GM19025 (cell line): ENCODE data around the gene ARHGEF26.

ENCODE experiments used
- ATAC-seq: cut with Tn5 transposase; IDR thresholded peaks from one replicate; pipeline ENCODE4 v1.9.1; 2021; ENCODE audit warnings: mild to moderate bottlenecking, low read depth, moderate library complexity; ENCODE audit not compliant: unreplicated experiment

ARHGEF26 gene

DNA sequence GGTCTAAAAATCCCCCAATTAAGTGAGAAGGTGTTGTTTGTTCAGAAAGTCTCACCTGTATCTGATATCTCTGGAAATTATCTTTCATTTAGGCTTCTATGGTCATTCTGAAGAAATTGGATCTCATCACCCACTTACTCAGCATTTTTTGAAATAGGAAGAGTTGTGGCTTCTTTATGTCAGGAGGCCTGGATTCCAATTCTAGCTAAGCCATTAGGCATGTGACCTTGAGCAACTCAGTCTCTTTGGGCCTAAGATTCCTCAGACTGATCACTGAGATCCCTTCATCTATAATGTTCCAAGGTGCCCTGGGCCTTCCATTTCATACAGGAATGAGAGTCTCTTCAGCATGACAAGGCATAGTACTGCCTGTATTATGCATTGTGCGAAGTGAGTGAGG, 70.3 kb downstream of the ARHGEF26 start:
- ATAC-seq, result no peak

DNA sequence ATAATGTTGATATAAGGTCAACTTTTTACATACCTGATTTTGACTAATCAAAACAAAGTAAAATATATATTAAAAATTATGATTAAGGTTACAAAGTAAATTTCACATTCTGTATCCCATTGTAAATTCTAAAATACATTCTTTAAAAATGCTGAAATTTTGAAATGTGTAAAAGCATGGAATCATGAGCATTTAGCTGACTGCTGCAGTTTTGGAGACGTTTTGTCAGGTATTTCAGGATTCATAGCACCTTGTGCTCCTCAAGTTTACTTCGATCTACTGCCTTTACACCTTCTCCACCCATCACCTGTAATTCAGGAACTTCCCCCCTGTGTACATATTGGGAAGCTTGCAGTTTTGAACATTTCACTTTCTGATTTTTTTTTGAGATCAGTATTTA, 71.0 kb downstream of the ARHGEF26 start:
- no peak for ATAC-seq

DNA sequence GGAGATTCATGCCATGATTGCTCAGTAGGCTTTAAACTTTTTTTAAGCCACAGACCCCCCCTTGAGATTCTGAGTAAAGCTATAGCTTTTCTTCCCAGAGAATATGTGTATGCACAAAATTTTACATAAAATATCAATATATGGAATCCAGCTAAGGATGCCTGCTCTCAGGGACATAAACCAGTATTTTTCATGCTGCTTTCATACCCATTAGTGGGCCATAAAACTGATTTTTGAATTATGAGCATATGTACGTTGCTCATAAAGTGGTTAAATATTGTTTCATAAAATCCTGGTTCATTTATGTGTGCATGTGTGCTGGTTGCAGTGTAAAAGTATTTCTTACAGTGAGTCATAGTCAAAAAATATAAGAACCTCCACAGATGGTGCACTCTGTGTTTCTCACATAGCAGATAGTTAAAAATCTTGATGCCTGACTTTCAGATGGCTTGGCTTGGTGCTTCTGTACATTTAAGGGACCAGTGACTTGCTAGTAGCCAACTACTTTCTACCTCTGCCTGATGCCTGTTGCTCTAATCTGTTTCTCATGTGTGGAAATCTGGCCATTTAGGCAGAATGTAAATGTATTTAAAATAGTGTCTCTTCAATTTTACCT, 71.9 kb downstream of the ARHGEF26 start:
- ATAC-seq, result no peak

DNA sequence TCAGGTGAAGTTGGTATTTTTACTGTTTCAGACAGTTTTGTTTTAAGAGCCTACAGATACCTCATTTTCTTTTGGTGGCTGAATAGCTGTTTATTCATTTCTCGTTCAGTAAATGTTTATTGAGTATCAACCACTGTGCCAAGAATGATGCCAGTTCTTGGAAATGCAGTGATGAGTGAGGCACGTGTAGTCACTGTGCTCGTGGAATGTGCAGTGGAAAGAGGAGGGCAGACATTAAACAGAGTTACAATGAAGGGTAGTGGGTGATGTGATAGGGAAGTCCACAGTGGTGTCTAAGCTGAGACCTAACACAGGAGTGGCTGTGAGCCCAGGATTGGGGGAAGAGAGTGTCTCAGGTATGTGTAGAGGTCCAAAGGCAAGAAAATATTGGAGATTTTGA, 73.7 kb downstream of the ARHGEF26 start:
- no peak for ATAC-seq

DNA sequence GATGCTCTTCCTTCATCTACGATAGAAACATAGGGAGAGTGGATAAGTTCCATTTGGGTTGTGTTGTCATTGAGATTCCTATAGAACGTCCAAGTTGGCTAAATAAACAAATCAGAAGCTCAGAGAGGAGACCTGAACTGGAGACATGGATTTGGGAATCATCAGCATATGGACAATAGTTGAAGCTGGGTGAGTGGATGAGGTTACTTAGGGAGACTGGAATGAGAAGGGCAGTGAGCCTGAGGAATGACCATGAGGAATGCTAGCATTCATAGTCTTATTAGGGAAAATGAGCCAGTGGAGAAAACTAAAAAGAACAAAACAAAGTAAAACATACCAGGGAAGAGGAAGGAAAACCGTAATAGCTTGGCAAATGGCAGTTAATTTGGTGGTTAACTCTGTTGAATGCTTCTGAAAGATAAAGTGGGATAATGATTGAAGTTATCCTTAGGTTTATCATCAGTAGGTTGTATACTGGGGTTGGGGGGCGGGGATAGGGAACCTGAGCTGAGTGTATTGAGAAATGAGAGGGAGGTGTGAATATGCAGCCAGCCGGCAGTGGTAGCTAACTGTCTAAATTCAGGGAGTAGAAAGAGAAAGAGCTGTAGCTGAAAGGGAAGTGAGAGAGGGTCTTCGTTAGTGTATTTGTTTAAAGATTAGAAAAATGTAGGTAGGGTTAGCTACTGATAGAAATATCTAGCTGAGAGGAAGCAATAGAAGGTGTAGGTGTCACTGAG, 74.6 kb downstream of the ARHGEF26 start:
- no peak for ATAC-seq

- ATAC-seq, result no peak
These were observed 76.6 kb downstream of the ARHGEF26 start for GRCh38 chr3:154197751-154198150.

- no peak for ATAC-seq
These were observed 88.3 kb downstream of the ARHGEF26 start for GRCh38 chr3:154209499-154209898.

DNA sequence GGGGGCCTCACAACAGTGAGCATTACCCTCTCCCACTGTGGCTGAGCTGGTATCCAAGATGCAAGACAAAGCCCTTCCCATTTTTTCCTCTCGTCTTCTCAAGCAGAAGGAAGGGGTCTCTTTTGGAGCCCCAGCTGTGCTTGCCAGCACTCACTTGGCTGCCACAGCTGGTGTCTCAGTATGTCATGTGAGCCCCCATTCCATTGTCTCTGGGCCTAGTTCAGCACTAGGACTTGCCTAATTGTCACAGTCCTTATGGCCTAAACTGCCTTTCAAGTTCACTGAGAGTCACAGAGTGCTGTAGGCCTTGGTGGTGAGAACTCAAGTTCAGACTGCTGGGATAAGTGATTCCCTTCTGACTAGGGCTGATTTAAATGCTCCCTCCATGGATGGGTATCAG, 89.8 kb downstream of the ARHGEF26 start:
- ATAC-seq, result no peak

GRCh38 chr3:154214306-154214705, 93.1 kb downstream of the ARHGEF26 start:
- no peak for ATAC-seq

- no peak for ATAC-seq
These were observed 96.5 kb downstream of the ARHGEF26 start for GRCh38 chr3:154217671-154218070.

DNA sequence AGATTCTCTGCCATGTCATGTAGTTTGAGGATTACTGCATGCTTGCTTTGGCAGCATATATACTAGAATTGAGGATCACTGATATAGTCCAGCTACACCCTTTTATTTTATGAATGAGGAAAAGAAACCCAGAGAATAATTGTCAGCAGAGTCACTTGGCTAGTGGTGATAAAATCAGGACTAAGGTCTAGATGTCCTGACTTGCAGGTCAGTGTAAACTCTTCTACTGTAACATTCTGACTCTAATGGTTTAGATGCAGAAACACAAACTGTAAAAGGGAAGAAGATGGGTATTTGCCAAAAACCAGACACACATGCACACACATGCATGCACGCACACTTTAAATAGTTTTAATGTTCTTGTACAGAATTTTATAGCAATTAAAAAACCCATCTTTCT, 97.5 kb downstream of the ARHGEF26 start:
- ATAC-seq, result no peak

DNA sequence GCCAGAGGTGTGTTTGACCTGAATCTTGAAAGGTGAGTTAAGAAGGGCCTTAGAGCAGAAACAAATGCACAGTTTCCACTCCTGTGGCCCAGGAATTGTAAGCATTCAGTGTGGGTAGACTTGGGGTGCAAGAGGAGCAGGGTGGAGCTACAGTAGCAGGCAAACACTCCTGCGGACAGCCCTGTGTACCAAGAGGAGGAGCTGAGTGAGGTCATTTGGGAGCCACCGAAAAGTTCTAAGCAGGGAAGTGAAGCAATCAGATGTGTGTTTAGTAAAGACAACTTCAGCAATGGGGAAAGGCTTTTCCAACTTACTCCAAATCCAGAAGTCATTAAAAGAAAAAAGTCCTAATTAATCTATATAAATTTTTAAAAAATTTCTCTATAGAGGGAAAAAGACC, 99.3 kb downstream of the ARHGEF26 start:
- ATAC-seq, result no peak

GRCh38 chr3:154223519-154223918, 102.3 kb downstream of the ARHGEF26 start:
- ATAC-seq, result no peak

DNA sequence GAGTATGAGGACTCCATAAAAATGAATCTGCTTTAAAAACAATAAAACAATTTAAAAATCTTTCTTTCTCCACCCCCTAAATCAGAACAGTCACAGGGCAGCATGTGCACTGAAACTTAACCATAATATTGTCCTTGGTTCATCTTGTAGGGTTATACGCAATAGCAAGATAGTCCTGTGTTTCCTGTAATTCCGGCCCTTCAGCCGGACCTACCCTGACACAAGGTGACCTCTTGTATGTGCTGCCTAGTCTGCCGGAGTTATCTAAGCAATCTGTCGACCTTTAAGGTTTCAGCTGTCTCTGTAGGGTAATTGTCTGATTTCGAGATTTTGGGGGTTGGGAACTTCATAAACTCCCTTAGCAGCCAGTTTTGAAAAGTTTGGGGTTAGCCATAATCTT, 103.2 kb downstream of the ARHGEF26 start:
- ATAC-seq, result no peak

- no peak for ATAC-seq
These were observed 103.7 kb downstream of the ARHGEF26 start for GRCh38 chr3:154224866-154225265.

DNA sequence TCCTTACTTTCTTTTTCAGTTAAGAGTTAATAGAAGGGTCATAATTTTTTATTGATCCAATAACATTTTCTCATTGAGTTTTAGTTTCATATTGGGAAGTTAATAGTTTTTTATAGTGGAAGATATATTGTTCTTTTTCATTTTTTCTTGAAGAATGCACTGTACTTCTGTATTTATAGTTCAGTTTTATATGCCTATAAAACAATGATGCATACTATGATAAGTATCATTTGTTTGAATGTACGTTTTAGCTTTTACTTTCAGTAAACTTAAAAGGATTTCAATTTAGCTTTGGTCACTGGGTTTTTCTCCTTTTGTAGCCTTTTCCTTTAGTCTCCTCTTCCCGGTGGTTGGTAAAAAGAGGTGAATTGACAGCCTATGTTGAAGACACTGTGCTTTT, 104.3 kb downstream of the ARHGEF26 start:
- no peak for ATAC-seq

GRCh38 chr3:154227531-154227930, 106.3 kb downstream of the ARHGEF26 start:
- no peak for ATAC-seq

DNA sequence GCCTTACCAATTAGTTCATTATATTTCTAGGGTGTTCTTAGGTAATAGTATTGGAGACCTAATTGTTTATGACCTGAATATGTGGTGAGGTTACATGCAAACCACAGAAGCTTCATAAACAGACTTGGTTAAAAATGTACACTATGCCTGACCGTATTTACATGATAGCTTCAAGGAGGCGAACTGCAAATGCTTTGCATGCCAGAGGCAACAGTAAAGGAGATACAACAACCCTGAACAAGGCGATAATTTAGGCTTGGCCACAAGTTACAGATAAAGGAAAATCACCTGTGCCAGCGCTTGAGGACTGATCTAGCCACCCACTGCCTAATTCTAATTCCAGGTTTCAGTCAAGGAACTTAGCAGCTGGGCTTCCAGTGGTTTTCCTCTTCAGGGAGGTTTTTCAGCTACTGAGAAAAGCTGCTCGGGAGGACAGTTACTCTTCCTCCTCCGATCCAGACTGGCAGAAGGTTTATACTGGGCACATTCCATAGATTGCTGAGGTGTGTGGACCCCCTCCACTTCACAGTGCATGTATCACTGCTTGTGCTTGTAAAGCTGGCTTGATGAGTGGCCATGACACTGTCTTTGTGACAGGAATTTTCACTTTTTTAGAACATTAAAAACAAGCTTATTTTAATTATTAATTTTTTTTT, 107.5 kb downstream of the ARHGEF26 start:
- no peak for ATAC-seq

- ATAC-seq, result no peak
These were observed 108.0 kb downstream of the ARHGEF26 start for GRCh38 chr3:154229217-154229590.

- ATAC-seq, result no peak
These were observed 114.1 kb downstream of the ARHGEF26 start for GRCh38 chr3:154235330-154235729.

DNA sequence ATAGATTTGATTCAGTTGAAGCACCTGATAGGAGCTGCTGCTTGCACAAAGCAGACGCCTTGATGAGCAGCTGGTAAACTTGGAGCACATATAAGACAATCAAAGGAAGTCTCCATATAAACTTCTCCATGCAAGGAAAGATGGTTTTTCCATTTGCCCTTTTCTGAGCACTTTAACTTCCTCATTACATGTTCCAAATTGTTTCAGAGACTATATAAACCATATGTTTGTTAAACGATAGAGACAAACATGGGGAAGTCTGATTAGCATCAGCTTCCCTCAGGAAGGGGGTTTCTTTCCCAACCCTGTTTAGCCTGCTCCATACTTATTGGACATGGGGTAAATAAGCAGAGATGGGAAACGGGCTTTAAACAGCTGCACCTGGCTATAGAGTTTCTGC, 115.1 kb downstream of the ARHGEF26 start:
- ATAC-seq, result no peak

DNA sequence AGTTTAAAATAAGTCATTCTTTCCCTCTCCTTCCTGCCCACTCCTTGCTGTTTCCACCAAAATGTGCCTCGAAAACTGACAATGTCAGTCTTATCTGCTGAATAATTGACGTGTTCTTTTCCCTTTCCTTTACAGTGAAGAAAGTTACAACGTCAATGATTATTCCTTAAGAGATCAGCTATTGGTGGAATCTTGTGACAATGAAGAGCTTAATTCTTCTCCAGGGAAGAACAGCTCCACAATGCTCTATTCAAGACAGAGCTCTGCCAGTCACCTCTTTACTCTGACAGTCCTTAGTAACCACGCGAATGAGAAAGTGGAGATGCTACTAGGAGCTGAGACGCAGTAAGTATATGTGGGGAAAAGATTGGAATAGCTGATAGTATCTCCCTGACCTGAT, 119.0 kb downstream of the ARHGEF26 start:
- ATAC-seq, result no peak
